Measurements from ENCODE around the gene MAPRE2. TPM values are rescaled to one million over a fixed set of nuclear protein-coding genes. Genes with fewer than 3 reads are reported as not detected.

The MAPRE2 gene
- total RNA-seq, 2 donors from 2014 or later = 16.1 to 17.2 TPM

DNA sequence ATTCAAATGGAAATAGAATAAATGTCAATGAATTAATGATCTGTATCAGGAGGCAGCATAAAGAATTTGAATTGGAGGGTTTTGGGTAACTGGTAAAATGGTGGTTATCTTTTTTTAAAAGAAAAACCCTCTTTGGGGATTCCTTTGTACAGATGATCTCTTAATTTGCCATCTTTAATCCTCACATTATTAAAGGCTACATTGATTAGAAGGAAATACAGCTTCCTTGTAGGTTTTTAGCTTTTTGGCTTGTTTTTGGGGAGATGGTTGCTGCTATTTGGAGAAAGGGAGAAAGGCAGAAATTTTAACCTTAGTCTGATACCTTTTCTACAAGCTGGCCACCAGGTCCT, 600 bp upstream of the MAPRE2 start:
- TF ChIP-seq, protein P1, sequence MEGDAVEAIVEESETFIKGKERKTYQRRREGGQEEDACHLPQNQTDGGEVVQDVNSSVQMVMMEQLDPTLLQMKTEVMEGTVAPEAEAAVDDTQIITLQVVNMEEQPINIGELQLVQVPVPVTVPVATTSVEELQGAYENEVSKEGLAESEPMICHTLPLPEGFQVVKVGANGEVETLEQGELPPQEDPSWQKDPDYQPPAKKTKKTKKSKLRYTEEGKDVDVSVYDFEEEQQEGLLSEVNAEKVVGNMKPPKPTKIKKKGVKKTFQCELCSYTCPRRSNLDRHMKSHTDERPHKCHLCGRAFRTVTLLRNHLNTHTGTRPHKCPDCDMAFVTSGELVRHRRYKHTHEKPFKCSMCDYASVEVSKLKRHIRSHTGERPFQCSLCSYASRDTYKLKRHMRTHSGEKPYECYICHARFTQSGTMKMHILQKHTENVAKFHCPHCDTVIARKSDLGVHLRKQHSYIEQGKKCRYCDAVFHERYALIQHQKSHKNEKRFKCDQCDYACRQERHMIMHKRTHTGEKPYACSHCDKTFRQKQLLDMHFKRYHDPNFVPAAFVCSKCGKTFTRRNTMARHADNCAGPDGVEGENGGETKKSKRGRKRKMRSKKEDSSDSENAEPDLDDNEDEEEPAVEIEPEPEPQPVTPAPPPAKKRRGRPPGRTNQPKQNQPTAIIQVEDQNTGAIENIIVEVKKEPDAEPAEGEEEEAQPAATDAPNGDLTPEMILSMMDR (IDR thresholded peaks at IDR 0.05) = no peak
- TF ChIP-seq POLR2A (IDR thresholded peaks at IDR 0.05) (no peak), POLR2AphosphoS5 (IDR thresholded peaks at IDR 0.05) (no peak)
- DNase-seq (ENCODE audit: low spot score) = no peak
- Histone ChIP-seq H3K9me3 (no peaks in the 10 kb centered on the region), H3K4me1 (replicated peaks) (no peaks in the 10 kb centered on the region), H3K36me3 (no peaks in the 10 kb centered on the region), H3K27ac (peak overlapping the region; percentile 76), H3K4me3 (peak overlapping the region; percentile 65 to 68), H3K27me3 (replicated peaks; ENCODE audit: insufficient read depth) (no peaks in the 10 kb centered on the region)
- intact Hi-C loops (cut with DNase I) = loop anchor here (5.0 kb wide), 1 partner anchor 72 kb away; no protein-coding TSS in a partner anchor

DNA sequence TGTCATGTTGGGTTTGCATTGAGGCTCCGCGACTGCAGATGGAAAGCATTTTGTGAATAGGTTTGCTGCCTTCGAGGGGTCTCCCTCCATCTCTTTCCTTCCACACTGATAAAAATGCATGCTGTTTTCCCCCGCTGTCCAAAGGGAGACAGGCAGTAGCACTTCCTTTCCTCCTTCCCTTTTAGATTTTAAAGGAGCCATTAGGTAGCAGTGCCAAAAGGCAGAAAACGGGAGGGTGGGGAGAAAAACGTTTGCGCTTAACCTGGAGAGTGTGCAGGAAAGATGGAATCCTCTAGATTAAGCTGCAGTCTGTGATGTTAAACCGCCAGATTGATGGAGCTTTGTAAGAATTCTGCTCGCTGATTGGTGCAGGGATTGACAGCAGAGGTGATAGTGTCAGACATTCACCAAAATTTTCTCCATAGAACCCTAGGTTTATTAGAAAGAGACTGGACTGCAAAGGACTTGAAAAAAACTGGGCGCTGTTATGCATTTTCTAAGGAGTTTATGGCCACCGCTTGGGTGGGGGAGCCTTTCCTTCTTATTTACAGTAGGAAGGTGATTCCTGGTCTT, 688 bp downstream of the MAPRE2 start:
- no peaks in the 10 kb centered on the region for H3K27me3 ChIP-seq (replicated peaks; ENCODE audit: insufficient read depth)
- TF ChIP-seq POLR2A (IDR thresholded peaks at IDR 0.05) = no peak
- no peak for TF ChIP-seq POLR2AphosphoS5 (IDR thresholded peaks at IDR 0.05)
- TF ChIP-seq, protein P1 (IDR thresholded peaks at IDR 0.05) = no peak
- intact Hi-C loops (cut with DNase I) = loop anchor here (5.0 kb wide), 1 partner anchor 70 kb away; no protein-coding TSS in a partner anchor
- 4% methylated on average over 11 of the region's 11 CpGs for WGBS
- no peaks in the 10 kb centered on the region for H3K4me1 ChIP-seq (replicated peaks)
- no peaks in the 10 kb centered on the region for H3K9me3 ChIP-seq
- no peak for DNase-seq (ENCODE audit: low spot score)
- H3K4me3 ChIP-seq = peak overlapping the region; percentile 65 to 68
- H3K36me3 ChIP-seq = no peaks in the 10 kb centered on the region
- peak overlapping the region; percentile 76 for H3K27ac ChIP-seq

DNA sequence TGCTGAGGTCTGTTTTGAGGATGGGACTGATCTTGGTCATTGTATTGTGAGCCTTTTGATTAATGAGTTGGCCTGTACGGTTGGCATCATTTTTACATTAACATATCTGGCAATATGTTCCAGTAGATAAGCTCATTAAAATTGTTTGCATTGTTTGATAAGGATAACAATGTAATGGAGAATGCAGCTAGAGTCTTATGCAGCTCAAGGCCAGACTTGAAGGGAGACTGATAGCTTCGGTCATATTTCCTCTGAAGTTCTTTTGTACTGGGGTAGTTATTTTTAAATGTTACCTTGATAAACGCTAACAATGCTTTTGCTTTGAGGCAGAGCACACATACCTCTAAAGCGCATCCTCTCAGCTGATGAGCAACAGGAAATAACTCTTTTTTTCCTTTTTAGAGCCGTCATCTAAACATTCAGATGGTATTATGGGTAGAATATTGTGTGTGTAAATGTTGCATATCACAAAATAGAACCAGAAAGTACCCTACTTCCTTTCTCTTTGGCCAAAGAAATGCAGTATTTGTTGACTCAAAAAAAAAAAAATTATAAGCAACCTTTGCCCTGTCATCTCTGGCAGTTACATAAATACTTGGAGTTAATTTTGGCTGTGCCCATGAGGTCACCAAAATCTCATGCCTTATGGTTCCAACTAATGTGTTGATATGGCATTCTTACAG, 1.3 kb downstream of the MAPRE2 start:
- Histone ChIP-seq H3K27ac (peak overlapping the region in 1 of 2 donors; percentile 76), H3K4me3 (peak overlapping the region; percentile 65 to 68), H3K36me3 (no peaks in the 10 kb centered on the region), H3K4me1 (replicated peaks) (no peaks in the 10 kb centered on the region), H3K9me3 (no peaks in the 10 kb centered on the region), H3K27me3 (replicated peaks; ENCODE audit: insufficient read depth) (no peaks in the 10 kb centered on the region)
- DNase-seq (ENCODE audit: low spot score) = no peak
- TF ChIP-seq, protein P1 (IDR thresholded peaks at IDR 0.05) = no peak
- TF ChIP-seq POLR2A (IDR thresholded peaks at IDR 0.05) (no peak), POLR2AphosphoS5 (IDR thresholded peaks at IDR 0.05) (no peak)
- intact Hi-C loops (cut with DNase I) = loop anchor here (5.0 kb wide), 1 partner anchor 70 kb away; no protein-coding TSS in a partner anchor
- 45% methylated on average over 5 of the region's 5 CpGs for WGBS

DNA sequence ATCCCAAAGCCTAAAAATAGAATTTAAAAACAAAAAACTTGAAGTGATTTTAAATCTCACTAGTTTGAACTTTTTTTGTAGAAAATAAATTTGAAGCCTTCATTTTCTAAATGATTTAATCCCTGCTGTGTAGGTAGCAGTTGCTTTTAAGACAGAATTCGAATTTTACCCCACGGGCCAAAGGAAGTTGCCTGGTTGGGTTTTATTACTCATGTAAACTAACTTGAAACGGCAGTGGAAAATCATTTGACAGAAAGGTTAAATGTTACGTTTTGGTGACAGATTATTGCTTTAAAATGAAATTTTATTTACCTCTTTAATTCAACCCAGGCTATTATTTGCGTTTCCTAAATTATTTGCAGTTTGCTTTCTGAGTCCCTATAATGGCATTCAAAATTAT, 2.0 kb downstream of the MAPRE2 start:
- 62% methylated on average over 5 of the region's 5 CpGs for WGBS
- H3K27ac ChIP-seq = peak overlapping the region in 1 of 2 donors; percentile 8
- intact Hi-C loops (cut with DNase I) = loop anchor here (5.0 kb wide), 1 partner anchor 69 kb away; no protein-coding TSS in a partner anchor
- no peak overlapping the region for H3K4me3 ChIP-seq
- H3K4me1 ChIP-seq (replicated peaks) = no peaks in the 10 kb centered on the region
- H3K9me3 ChIP-seq = no peaks in the 10 kb centered on the region
- TF ChIP-seq POLR2A (IDR thresholded peaks at IDR 0.05) = no peak
- TF ChIP-seq, protein P1 (IDR thresholded peaks at IDR 0.05) = no peak
- no peak for TF ChIP-seq POLR2AphosphoS5 (IDR thresholded peaks at IDR 0.05)
- no peaks in the 10 kb centered on the region for H3K27me3 ChIP-seq (replicated peaks; ENCODE audit: insufficient read depth)
- H3K36me3 ChIP-seq = no peaks in the 10 kb centered on the region
- no peak for DNase-seq (ENCODE audit: low spot score)

DNA sequence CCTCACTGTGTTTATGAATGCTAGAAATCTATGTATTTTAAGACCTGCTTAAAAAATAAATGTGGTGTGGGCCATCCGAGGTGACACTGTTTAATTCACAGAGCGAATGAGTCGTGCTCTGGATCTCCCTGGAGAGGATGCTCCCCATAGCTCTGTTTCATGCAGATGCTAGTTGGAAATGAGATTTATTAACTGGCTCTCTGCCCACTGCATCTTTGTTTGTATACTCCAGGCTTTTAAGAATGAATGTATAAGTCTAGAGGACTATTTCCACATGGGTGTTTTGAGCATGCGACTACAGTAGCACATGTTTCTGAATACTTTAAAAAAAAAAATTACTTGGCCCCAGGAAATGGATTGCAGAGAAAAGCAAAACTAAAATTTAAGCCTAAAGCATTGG, 3.9 kb downstream of the MAPRE2 start:
- no peaks in the 10 kb centered on the region for H3K36me3 ChIP-seq
- H3K9me3 ChIP-seq = no peaks in the 10 kb centered on the region
- H3K4me1 ChIP-seq (replicated peaks) = no peaks in the 10 kb centered on the region
- TF ChIP-seq POLR2A (IDR thresholded peaks at IDR 0.05) (no peak), POLR2AphosphoS5 (IDR thresholded peaks at IDR 0.05) (no peak)
- TF ChIP-seq, protein P1 (IDR thresholded peaks at IDR 0.05) = no peak
- intact Hi-C loops (cut with DNase I) = no loop called here
- DNase-seq (ENCODE audit: low spot score) = no peak
- H3K27me3 ChIP-seq (replicated peaks; ENCODE audit: insufficient read depth) = no peaks in the 10 kb centered on the region
- no peak overlapping the region for H3K4me3 ChIP-seq
- WGBS = 53% methylated on average over 4 of the region's 4 CpGs
- H3K27ac ChIP-seq = no peak overlapping the region
